PFSK-1 (cell line): ENCODE results near the gene ABCA8.

ENCODE experiments used
- FOXP2 ChIP-seq: optimal IDR thresholded peaks from 2 replicates; pipeline ENCODE3; 2011; ENCODE audit warnings: borderline replicate concordance, control low read depth, inconsistent platforms; ENCODE audit not compliant: insufficient read depth; ENCODE audit errors: extremely low read length, extremely low read depth
- POLR2AphosphoS5 ChIP-seq: IDR thresholded peaks from 2 replicates; pipeline ENCODE4 v1.6.1; 2012; ENCODE audit warnings: low read depth, mild to moderate bottlenecking, control low read depth, low read length, moderate library complexity
- REST ChIP-seq, 2 experiments: IDR thresholded peaks; 2 replicates each; pipeline versions ENCODE4 v1.6.1 to v1.8.0; 2011 to 2012; ENCODE audit warnings: low read depth in 2 of 2, low read length in 2 of 2, control low read depth in 1 of 2, inconsistent platforms in 1 of 2, mild to moderate bottlenecking in 1 of 2, moderate library complexity in 1 of 2; ENCODE audit not compliant: insufficient read depth in 1 of 2
- TAF1 ChIP-seq: IDR thresholded peaks from 2 replicates; pipeline ENCODE4 v1.6.1; 2012; ENCODE audit warnings: low read length, control low read depth, borderline replicate concordance; ENCODE audit not compliant: insufficient read depth

- TF ChIP-seq POLR2AphosphoS5 = no peak
- no peak for TF ChIP-seq REST (IDR thresholded peaks at IDR 0.05; ENCODE audit: insufficient read depth in 1 of 2, low read depth in 2 of 2, low read length in 2 of 2)
- no peak for TF ChIP-seq FOXP2
- TF ChIP-seq TAF1 = no peak
These were observed 130.5 kb downstream of the ABCA8 start for GRCh38 chr17:68824707-68825106.
